NCI-H1417 treated with DMSO at 0.1 percent for 48 hours (cell line): ENCODE results near the gene MALL.
"Not testable (repeated sequence)": the region's sequence is repeated elsewhere in the genome, so short reads cannot be mapped to it uniquely, and the experiment has no call there.

Experiments
- DNase-seq: peaks from one replicate; lab custom pipeline; 2025; lab: John Stamatoyannopoulos, UW

MALL gene

DNA sequence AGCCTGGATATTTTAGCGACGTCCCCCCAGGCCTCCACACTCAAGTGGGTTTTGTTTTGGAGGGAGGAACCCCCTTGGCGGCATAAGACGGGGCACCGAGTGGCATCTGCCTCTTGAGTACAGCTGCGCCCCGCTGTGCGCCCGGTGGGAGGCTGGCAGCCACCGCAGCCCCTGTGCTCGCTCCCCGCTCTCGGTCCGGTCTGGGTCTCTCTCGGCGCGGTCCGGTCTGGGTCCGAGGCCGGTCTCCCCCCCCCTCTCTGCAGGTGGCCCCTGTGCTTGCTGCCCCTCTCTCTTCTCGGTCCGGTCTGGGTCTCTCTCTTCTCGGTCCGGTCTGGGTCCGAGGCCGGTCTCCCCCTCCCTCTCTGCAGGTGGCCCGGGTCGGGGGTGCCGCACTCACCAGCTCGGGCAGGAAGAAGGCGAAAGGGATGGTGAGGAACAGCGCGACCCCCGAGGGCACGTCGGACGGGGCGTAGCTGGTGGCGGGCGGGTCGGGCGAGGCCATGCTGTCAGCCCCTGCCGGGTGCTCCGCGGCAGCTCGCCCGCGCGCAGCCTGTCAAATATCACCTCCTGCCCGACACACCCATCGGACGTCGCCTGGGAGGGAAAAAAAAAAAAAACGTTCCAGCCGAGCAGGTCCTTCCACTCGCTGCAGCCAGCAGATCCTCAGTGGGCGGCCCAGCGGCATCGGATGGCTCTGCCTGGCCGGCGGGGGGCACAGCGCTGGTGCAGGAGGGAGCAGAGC is at the start of gene MALL:
MALL (minus strand) TSS at position 532 of the 742 bp plus-strand sequence; CDS start at position 502, 30 bp downstream.
- DNase-seq, result no peak

DNA sequence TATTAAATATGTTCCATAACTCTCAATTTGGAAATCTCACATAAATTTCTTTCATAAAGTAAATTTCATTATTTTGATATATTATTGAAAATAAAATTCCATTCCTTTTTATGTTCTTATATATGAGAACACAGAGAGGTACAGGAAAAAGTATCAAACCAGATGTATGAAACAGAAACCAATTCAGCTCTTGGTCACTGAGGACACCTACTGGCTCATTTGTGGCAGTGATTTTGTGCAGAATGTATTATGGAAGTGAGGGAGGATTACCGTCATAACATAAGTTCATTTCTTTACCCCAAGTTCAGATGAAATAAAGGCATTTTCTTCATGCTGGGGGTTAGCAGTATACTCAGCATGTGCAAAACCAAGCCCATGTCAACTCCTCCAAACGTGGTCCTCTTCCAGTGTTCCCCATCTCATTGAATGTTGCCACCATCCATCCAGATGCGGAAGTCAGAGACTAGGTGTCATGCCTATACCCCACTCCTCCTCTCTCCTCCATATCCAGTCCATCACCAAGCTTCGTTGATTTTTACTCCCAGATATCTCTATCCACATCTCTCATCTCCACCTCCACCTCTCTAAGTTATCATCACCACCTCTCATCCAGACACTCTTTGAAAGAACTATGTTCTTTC is 41.7 kb upstream of the MALL start:
- DNase-seq, result no peak

DNA sequence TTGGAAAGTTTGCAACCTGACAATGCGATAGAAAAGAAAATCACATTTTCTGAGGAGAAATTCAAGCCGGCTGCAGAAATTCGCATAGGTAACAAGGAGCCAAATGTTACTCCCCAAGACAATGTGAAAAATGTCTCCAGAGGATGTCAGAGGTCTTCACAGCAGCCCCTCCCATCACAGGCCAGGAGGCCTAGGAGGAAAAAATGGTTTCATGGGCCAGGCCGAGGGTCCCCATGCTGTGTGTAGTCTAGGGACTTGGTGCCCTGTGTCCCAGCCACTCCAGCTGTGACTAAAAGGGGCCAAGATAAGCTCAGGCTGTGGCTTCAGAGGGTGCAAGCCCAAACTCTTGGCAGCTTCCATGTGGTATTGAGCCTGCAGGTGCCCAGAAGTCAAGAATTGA is 39.2 kb upstream of the MALL start:
- DNase-seq, result not testable (repeated sequence)

DNA sequence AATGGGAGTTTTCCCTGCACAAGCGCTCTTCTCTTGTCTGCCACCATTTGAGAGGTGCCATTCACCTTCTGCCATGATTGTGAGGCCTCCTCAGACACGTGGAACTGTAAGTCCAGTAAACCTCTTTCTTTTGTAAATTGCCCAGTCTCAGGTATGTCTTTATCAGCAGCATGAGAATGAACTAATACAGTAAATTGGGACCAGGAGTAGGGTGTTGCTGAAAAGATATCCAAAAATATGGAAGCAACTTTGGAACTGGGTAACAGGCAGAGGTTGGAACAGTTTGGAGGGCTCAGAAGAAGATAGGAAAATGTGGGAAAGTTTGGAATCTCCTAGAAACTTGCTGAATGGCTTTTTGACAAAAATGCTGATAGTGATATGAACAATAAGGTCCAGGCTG is 38.6 kb upstream of the MALL start:
- DNase-seq, result not testable (repeated sequence)

DNA sequence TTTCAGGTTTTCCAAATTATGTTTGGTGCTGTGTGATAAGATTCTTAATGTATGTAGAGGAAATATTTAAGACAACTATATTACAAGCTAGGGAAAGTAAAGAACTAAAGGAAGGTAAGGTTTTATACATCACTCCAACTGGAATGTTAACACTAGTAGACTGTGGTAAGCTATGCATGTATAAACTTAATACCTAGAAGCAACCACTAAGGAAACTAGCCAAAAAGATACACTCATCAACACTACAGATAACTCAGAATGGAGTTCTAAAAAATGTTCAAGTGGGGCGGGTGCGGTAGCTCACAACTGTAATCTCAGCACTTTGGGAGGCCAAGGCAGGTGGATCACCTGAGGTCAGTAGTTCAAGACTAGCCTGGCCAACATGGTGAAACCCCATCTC is 37.8 kb upstream of the MALL start:
- no peak for DNase-seq

DNA sequence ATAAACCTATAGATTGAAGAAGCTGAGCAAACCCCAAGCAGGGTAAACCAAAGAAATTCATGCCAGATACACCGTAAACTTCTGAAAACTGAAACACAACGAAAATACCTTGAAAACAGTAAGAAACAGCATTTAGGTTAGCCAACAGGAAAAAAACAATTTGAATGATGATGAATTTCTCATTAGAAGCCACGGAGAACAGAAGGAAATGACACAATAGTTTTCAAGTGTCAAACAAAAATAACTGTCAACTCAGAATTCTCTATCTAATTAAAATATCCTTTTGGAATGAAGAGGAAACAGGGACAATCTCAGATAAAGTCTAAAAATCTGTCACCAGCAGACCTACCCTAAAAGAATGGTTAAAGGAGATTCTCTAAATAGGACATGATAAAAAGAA is 37.3 kb upstream of the MALL start:
- DNase-seq, result no peak

DNA sequence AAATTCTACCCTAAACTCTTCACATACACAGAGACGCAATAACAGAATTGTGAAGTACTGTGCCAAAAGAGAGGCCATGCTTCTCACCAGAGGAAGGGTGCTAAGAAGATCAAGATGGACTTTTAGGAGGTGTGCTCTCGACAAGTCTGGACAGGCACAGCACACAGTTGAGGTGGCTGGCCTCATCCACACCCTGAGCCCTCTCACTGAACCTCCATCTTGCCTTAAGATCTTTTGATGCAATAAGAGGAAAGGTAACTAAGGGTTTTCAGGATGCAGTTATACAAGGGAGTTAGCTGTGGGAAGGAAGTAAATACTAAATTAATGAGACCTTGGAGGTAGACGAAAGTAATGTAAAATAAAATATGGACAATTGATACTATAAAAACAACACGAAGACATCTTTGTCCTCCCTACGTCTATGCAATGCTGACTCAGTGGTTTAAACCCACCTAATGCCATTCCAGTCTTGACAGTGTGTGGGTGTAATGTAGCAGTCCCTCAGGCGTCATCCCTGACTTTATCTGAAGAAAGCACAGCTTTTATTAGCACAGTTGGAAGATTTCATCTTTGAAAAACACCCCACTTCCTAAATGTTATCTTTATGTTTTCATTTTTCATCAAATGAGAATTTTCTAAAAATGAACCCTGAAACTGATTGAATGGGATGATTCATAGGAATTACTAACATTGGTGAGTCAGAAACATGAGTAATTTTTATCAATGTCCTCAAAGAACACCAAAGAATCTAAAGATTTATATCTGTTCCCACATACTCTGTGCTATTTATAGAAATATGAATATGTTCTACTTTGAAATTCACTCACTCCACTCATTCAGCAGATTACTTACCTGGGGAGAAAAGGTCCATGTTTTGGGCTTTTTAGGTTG is 34.0 kb upstream of the MALL start:
- DNase-seq, result no peak

DNA sequence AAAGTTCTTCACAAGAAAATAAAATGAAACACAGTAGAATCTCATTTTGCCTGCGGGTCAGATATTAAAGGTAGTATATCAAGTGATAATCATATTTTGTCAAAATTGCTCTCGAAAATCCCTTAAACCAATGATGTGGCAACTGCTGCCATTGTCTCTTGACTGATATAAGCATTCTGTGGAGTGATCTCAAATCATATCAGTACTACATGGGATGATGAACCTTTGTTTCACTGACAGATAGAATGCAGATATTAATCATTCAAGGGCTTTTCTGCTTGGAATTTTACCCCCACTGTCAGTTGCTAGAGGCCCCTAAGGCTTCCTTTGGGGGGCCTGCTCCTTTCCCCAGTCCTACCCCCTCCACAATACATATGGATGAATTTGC is 31.3 kb upstream of the MALL start:
- no peak for DNase-seq

DNA sequence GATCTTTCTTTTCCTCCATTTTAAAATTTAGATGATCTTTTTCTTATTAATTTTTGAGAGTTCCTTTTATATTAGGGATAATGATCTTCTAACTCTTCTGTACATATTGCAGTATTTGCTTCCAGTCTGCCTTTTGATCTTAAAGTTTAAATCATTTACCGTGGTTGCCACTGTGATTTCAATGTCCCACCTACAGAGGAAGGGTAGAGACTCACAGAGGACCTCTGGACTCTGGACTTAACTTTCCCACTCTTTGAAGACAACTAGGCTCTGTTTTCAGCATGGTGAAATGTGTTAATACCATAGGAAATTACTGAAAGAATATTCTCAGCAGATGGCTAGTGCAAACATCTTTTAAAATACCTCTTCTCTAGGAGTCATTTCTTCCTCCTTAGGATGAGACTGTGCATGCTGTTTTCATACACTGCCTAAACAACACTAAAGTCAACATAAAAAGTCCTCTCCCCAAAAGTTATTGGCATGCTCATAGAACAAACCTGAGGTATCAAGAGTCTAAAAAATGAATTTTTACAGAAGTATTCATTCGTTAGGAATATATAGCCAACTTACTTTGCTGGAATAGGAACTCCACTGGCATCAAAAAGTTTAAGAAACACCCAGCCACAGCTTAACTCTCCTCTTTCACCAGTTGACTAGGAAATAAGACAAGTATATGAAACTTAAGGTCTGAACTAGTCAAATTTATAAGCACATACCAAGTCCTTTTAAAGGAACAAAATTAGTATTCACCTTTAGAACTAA is 30.7 kb upstream of the MALL start:
- no peak for DNase-seq

DNA sequence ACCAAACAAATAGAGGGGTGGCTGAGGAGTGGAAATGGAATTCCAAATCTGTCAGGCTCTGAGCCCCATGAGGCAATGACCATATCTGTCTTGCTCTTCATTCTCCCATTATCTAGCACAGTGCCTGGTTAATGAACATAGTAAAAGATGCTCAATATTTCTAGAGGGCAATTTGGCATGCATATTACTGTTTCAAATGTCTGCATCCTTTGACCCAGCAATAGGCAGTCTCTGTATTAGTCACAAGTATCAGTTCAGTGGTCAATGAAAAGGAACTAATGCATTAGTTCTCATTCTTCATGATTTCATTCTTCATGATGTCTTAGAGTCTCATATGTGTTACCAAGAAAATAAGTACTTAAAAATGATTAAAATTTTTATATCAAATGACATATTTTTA is 28.4 kb upstream of the MALL start:
- DNase-seq, result no peak

DNA sequence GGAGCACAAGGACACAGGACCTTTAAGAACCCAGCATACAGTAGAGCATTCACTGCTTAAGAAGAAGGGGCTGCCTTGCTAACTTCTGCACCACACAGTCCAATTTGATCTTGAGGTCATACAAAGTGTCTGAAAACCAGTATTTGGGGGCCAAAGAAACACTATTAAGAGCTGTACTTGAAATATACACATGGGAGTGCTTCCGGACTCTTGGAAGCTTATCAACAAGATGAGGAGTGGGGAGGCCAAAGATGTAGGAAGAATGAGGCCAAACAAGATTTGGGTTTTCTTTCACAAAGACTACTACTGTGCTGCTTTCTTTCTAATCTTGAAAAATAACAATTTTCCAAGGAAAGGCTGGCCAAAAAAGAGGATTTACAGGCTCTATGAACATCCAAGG is 24.8 kb upstream of the MALL start:
- DNase-seq, result no peak

DNA sequence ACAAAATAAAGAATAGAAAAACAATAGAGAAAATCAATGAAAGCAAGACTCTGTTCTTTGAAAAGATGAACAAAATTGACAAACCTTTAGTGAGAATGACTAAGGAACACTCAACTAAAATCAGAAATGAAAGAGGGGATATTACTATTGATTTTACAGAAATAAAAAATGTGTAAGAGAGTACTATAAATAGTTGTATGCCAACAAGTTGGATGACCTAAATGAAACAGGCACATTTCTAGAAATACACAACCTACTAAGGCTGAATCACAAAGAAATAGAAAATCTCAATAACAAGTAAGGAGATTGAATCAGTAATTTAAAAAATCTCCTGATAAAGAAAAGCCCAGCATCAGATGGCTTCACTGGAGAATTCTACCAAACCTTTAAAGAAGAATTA is 18.4 kb upstream of the MALL start:
- no peak for DNase-seq

DNA sequence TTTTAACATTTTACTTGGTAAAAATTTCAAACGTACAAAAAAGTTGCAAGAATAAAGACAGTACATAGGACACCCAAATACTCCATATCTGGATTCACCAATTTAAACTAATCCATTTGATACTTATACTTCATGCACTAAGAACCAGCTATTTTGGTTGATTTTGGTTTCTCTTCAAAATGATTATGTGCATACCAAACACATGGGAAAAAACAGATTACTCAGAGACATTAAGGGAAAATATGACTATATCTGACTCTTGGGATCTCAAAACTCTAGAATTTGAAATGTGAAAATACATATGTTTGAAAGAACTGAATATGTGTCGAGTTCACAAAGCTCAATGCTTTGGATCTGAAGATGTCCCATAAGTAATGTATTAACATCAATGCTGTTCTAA is 15.5 kb upstream of the MALL start:
- DNase-seq, result no peak

DNA sequence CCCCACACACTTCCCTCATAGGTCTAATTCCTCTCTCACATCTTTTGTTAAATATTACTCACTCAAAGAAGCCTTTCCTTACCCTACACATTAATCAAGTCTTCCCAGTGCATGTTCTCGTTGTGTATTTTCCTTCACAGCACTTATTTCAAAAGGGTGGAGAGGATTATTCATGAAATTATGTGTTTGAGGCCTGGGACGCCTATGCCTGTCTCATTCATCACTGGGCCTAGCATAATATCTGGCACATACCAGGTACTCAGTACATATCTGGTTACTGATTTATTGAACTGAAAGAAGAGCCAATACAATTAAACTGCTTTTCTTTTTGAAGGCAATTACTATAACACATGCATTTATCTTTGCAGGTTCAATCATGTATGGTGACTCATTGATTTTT is 15.1 kb upstream of the MALL start:
- no peak for DNase-seq

DNA sequence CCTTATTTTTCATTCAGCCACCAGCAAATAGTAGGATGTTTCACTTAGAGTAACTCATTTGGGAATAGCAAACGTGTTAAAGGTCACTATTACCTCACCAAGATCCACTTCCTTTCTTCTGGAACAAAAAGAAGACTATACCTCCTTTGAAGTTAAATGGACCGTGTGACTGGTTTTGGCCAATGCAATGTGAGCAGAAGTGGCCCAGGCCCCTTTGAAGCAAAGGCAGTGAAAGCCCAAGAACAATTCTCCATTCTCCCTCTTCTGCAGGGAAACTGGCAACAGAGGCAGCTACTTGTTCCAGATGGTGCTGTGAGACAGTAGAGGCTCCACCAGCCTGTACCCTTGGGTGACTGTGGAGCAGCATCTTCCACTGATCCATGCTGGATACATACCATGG is 11.3 kb upstream of the MALL start:
- DNase-seq, result no peak

DNA sequence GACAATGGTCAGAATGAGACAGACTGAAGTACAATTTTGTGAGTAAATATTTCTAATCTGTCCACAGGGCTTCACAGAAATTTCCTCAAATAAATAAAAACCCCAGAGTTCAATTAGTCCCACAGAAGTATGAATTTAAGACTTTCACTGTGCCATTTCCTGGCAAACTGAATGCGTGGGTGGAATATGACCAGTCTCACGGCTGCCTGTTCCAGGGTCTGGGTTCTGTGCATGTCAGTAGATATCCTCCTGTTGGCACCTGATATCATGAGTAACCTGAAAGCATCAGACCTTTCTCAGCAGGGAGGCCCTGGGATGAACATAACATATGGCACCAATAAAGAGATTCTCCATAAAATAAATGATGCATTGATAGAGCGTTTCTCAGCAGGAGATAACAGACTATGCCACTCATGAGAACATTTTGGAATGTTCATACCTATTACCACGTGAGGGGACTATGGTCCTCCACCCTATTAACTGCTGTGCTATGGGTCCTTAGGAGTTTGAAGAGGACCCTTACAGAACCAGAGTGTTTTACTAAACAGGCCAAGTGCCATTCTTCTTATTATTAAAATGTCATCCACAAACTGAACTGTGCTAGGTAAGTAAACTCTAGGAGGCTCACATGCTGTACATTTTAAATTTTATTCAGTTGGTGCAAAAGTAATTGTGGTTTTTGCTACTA is 10.6 kb upstream of the MALL start:
- no peak for DNase-seq

DNA sequence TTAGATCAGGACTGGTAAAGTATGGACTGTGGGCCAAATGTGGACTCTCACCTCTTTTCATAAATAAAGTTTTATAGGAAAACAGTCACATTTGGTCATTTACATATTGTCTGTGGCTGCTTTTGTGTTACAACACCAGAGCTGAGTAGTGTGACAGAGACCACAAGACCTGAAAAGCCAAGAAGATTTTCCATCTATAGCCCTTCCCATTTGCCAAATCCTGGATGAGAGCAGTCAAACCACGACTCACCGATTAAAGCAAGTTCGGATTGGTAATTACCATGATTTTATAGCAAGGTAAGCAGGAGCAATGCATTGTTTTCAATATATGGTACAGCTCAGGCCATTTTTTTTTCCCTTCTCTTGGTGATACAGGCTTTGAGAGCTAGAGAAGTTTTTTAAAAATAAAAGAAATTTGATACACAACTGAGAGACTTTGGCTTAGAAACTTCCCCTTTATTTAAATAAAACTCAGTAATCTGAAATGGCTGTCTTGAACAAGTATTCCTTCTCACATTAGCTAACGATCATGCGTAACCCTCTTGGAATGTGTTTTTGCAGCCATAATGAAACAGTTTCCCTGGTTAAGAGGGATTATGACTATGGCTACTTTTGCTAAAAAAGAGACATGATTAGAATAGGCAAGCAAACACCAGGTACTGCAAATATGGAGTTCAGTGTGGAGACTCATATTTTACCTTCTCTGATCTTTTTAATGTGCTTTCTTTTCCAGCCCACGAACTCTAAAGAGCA is 9.5 kb upstream of the MALL start:
- DNase-seq, result no peak

DNA sequence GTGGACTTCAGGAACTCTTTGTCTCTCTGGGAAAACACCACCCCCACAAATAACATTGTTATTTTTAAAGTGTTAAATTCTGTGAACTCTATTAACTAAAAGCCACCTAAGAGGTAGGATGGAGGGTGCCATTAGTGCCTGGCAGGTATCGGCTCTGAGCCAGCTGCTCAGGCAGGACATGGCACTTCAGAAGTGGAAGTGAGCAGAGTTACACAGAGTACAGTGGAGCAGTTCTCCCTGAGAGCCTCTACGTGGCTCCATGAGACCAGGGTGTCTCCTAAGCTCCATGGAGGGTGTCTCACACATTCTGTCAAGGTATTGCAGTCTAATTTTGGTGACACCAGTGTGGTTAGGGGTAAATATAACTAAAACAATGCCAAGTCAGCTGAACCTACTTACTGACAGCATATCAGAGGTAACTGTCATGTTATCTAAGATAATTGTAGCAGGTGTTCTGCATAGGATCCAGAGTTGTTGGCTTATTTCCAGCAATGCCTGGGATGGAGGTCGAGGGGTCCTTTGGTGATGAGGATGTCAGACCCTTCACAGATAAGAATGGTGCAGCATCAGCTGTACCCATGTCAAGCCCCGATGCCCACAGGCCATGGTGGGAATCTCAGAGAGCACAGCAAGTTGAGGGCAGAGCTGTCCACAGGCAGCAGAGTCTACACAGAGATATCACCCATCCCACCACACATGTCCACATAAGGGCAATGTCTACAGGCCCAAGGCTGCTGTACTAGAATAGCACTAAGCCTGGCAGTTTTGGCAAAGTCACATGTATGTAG is 8.6 kb upstream of the MALL start:
- DNase-seq, result no peak

DNA sequence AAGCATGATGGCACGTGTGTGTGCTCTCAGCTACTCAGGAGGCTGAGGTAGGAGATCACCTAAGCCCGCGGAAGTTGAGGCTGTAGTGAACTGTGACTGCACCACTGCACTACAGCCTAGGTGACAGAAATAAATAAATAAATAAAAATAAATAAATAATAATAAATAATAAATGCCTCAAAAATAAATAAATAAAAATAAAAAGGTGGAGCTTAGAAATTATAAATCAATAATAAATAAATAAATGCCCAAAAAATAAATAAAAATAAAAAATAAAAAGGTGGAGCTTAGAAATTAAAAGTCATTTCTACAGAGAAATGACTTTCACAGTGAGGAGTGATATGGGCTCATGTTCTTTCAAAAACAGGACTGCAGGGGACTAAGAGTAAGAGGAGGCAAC is 6.0 kb upstream of the MALL start:
- DNase-seq, result no peak

DNA sequence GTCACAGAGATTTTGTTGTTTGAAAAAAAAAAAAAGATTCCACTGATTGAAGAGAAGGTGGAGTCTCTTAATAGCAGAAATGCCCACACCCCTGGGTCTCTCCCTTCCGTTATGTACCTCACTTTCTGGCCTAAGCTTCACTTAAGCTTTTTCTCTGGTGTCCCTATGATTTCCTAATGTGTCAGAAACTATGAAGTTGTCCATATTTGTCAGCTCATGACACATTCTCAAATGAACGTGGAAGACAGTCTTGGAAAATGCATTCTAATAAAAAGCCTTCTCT is 5.4 kb upstream of the MALL start:
- no peak for DNase-seq
